GM12878 (cell line): Measurements from ENCODE around the gene CYP20A1. TPM values are rescaled to one million over a fixed set of nuclear protein-coding genes. Genes with fewer than 3 reads are reported as not detected.

Experiments
- ATAC-seq: fragments of 200-7000 bp; cut with Tn5 transposase; 3 replicates; pipeline ENCODE4 v1.9.1; 2020; ENCODE audit warnings: mild to moderate bottlenecking, moderate library complexity
- BruUV-seq: library from RNA; stranded (reverse); fragments of 400-500 nt; replicated peaks from 2 replicates; lab custom pipeline; 2021; lab: Mats Ljungman, UMichigan
- CTCF ChIA-PET: fragments of 300-600 bp; sonication (Branson Sonifier 250); formaldehyde crosslinking; extraction: SDS; loops from one replicate; lab custom pipeline; 2021; ENCODE audit warnings: inconsistent platforms; lab: Yijun Ruan, JAX
- POLR2A ChIA-PET: fragments of 350-600 bp; formaldehyde crosslinking; extraction: SDS; loops from one replicate; lab custom pipeline; 2021; ENCODE audit warnings: inconsistent platforms; lab: Charles Lee
- RAD21 ChIA-PET: fragments of 300-600 bp; sonication (Branson Sonifier 250); formaldehyde crosslinking; loops from one replicate; lab custom pipeline; 2023; ENCODE audit warnings: antibody characterized with exemption; ENCODE audit not compliant: unreplicated experiment; lab: Charles Lee
- SMC1A ChIA-PET: fragments of 300-600 bp; sonication (Branson Sonifier 250); formaldehyde crosslinking; loops from one replicate; lab custom pipeline; 2023; ENCODE audit not compliant: unreplicated experiment, uncharacterized antibody; lab: Charles Lee
- DNase-seq: peaks from one replicate; pipeline ENCODE4 v3.0.0-alpha.2; 2011; ENCODE audit warnings: low read depth, low spot score
- FAIRE-seq: peaks from 3 replicates; lab custom pipeline; 2011; peaks lifted over from hg19 to GRCh38; lab: Jason Lieb, UNC
- H2AFZ ChIP-seq: 2 replicates; pipeline ENCODE4 v1.6.0; 2011; ENCODE audit warnings: low read depth, low read length, control low read depth; ENCODE audit not compliant: control insufficient read depth
- H3K27ac ChIP-seq: 2 replicates; pipeline ENCODE4 v1.5.1; 2011; ENCODE audit warnings: control low read depth; ENCODE audit not compliant: control insufficient read depth, insufficient read depth
- H3K27me3 ChIP-seq, 2 experiments: replicated peaks in 1 of 2; 2 replicates each; pipeline versions ENCODE4 v1.6.0 to v1.6.1; 2011; ENCODE audit warnings: low read length in 1 of 2; ENCODE audit not compliant: control insufficient read depth in 2 of 2, insufficient read depth in 2 of 2
- H3K36me3 ChIP-seq, 2 experiments: 2 replicates each; pipeline ENCODE4 v1.5.1; 2011; ENCODE audit warnings: low read length in 1 of 2; ENCODE audit not compliant: control insufficient read depth in 2 of 2, insufficient read depth in 2 of 2
- H3K4me1 ChIP-seq: 2 replicates; pipeline ENCODE4 v1.6.1; 2011; ENCODE audit warnings: mild to moderate bottlenecking, low read length, moderate library complexity, mixed read lengths; ENCODE audit not compliant: control insufficient read depth, insufficient read depth
- H3K4me2 ChIP-seq: 2 replicates; pipeline ENCODE4 v1.6.0; 2011; ENCODE audit warnings: control low read depth; ENCODE audit not compliant: control insufficient read depth, insufficient read depth
- H3K4me3 ChIP-seq: fragments of 200-600 bp; sonication (generic); 2 replicates; pipeline ENCODE4 v1.5.1; 2016
- H3K79me2 ChIP-seq: 2 replicates; pipeline ENCODE4 v1.6.0; 2011; ENCODE audit warnings: low read length; ENCODE audit not compliant: control insufficient read depth, insufficient read depth
- H3K9ac ChIP-seq: 2 replicates; pipeline ENCODE4 v1.8.0; 2011; ENCODE audit warnings: low read length, control low read depth, mixed read lengths; ENCODE audit not compliant: control insufficient read depth, insufficient read depth
- H3K9me3 ChIP-seq: replicated peaks from 3 replicates; pipeline ENCODE4 v1.5.1; 2011; ENCODE audit warnings: mild to moderate bottlenecking, low read length; ENCODE audit not compliant: control insufficient read depth, insufficient read depth
- H4K20me1 ChIP-seq: 2 replicates; pipeline ENCODE4 v1.6.0; 2011; ENCODE audit not compliant: control insufficient read depth, insufficient read depth
- NFXL1 ChIP-seq: fragments of 450-650 bp; IDR thresholded peaks from 2 replicates; pipeline ENCODE4 v1.6.1; 2017; ENCODE audit warnings: antibody characterized with exemption, mild to moderate bottlenecking, borderline replicate concordance
- NRF1 ChIP-seq: conservative IDR thresholded peaks from 2 replicates; pipeline ENCODE4 v1.6.1; 2011; ENCODE audit warnings: mild to moderate bottlenecking, low read depth, low read length, improper control_type of control experiment
- RELB ChIP-seq: fragments of 450-650 bp; IDR thresholded peaks from 2 replicates; pipeline ENCODE4 v1.6.1; 2017; ENCODE audit warnings: low read depth, mild to moderate bottlenecking, moderate library complexity
- SIN3A ChIP-seq: IDR thresholded peaks from 2 replicates; pipeline ENCODE4 v1.6.1; 2012; ENCODE audit warnings: low read depth, low read length, improper control_type of control experiment
- ZBTB33 ChIP-seq: fragments of 450-650 bp; IDR thresholded peaks from 2 replicates; pipeline ENCODE4 v1.6.1; 2017; ENCODE audit warnings: mild to moderate bottlenecking
- in situ Hi-C: fragments of 300-500 bp; cut with MboI; formaldehyde crosslinking; loops from 9 replicates; pipeline ENCODE4 v1.14.3; 2018; ENCODE audit warnings: mixed read lengths
- intact Hi-C: fragments of 100-400 bp; cut with micrococcal nuclease; formaldehyde crosslinking; loops from one replicate; pipeline ENCODE4 v1.14.2; 2022; ENCODE audit not compliant: unreplicated experiment
- polyA plus RNA-seq, 11 experiments: library from polyadenylated mRNA; depleted of rRNA in 4 of 11; unstranded in 6 of 11; stranded (reverse) in 5 of 11; fragments of >200 nt; fragmentation: Nextera tagmentation in 4 of 11; fragmentation: Illumina TruSeq in 1 of 11; extraction: Ambion mirVana in 4 of 11; extraction: Trizol in 1 of 11; gene quantifications; 1 replicate in 1 of 11; 2 replicates in 10 of 11; pipeline versions ENCODE4 v1.2.1 to v1.2.3, GENCODE V29; 2011 to 2016; ENCODE audit warnings: inconsistent platforms in 2 of 11, missing spikeins in 2 of 11, low read depth in 1 of 11
- total RNA-seq, 4 experiments: library from RNA; depleted of rRNA in 3 of 4; stranded (reverse); fragments of >200 nt in 3 of 4; fragmentation: Illumina TruSeq in 1 of 4; extraction: Trizol in 1 of 4; gene quantifications; 2 replicates each; pipeline versions ENCODE4 v1.2.1 to v1.2.3, GENCODE V29; 2013 to 2021
- TF ChIP-seq, protein P1 (sequence below): fragments of 450-650 bp; IDR thresholded peaks from 2 replicates; pipeline ENCODE4 v1.6.1; 2018; ENCODE audit warnings: borderline replicate concordance, mild to moderate bottlenecking; ENCODE audit not compliant: partially characterized antibody

Gene CYP20A1
- total and polyA plus RNA-seq, 10 of the 15 experiments (the other 5 are each of a cell fraction or from before 2014, with no cell fraction given) = 8.3 to 19.1 (median 12.9) TPM

GRCh38 chr2:203279288-203279687 is 40.5 kb downstream of the CYP20A1 start:
- Histone ChIP-seq H3K36me3 (peaks cover 5 to 8% of the 10 kb centered on the region in 2 experiments), H3K9ac (no peak overlapping the region), H3K4me1 (no peaks in the 10 kb centered on the region), H2AFZ (no peak overlapping the region), H3K9me3 (no peaks in the 10 kb centered on the region), H3K27ac (no peak overlapping the region), H4K20me1 (no peaks in the 10 kb centered on the region), H3K27me3 (no peaks in the 10 kb centered on the region), H3K79me2 (no peaks in the 10 kb centered on the region), H3K4me3 (no peak overlapping the region), H3K4me2 (no peak overlapping the region)
- no peak for ATAC-seq
- intact Hi-C loops = no loop called here
- RAD21 ChIA-PET = no interaction called here
- BruUV-seq = no TSS peak
- in situ Hi-C loops = no loop called here
- SMC1A ChIA-PET = no interaction called here
- FAIRE-seq = no peak
- no peak for DNase-seq
- POLR2A ChIA-PET = no interaction called here
- TF ChIP-seq, protein P1, sequence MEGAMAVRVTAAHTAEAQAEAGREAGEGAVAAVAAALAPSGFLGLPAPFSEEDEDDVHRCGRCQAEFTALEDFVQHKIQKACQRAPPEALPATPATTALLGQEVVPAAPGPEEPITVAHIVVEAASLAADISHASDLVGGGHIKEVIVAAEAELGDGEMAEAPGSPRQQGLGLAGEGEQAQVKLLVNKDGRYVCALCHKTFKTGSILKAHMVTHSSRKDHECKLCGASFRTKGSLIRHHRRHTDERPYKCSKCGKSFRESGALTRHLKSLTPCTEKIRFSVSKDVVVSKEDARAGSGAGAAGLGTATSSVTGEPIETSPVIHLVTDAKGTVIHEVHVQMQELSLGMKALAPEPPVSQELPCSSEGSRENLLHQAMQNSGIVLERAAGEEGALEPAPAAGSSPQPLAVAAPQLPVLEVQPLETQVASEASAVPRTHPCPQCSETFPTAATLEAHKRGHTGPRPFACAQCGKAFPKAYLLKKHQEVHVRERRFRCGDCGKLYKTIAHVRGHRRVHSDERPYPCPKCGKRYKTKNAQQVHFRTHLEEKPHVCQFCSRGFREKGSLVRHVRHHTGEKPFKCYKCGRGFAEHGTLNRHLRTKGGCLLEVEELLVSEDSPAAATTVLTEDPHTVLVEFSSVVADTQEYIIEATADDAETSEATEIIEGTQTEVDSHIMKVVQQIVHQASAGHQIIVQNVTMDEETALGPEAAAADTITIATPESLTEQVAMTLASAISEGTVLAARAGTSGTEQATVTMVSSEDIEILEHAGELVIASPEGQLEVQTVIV = no peak
- no peak for TF ChIP-seq SIN3A
- TF ChIP-seq NRF1 = no peak
- TF ChIP-seq ZBTB33 = no peak
- no peak for TF ChIP-seq NFXL1
- TF ChIP-seq RELB = no peak
- CTCF ChIA-PET = no interaction called here
